Activated gamma-delta T cell (primary cell): ENCODE data around the gene TMEM255B.
"Not testable (repeated sequence)": the region's sequence is repeated elsewhere in the genome, so short reads cannot be mapped to it uniquely, and the experiment has no call there.

Experiments used
- DNase-seq: peaks from one replicate; lab custom pipeline; 2025; lab: John Stamatoyannopoulos, UW
- total RNA-seq, 2 donors: gene quantifications; one replicate each; lab custom pipeline; 2026; lab: John Stamatoyannopoulos, UW

Gene TMEM255B
- 0.26 to 0.46 reads per million in 2 donors for total RNA-seq

DNA sequence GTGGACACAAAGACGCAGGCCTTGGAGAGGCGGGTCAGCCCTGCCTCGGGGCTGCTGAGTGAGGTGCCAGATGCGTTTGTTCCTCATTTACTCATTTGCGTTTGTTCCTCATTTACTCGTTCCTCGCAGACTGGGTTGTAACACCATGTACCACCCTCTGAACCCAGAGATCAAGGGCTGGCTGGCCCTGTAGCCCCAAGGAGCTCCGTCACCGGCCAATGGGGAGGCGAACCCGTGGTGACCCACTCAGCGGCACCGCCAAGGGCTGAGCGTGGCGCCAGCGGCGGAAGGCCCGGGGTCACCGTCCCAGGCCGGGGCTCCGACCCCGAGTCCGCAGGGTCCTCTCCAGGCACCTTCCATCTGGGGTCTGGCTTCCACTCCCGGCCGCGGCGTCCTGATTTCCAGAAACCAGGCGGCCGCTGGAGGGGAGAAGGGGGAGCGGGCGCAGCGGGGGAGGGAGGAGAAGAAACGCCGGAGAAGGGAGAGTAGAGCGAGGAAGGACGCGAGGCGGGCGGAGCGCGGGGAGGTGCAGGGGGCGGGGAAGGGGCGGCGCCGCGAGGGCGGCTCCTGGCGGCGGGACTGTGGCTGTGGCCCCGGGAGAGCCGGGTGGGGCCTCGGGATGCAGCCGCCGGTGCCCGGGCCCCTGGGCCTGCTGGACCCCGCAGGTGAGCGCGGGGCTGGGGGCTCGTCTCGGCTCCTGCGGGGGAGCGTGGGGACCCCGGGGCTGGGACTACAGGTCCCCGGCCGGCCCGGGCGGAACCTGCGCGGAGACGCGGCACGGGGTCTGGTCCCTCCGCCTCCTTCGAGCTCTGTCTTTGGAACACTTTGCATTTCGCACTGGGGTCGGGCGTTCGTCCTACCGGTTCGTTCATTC is at the start of gene TMEM255B:
Gene TMEM255B (plus strand): TSS at position 576 of the 874 bp plus-strand sequence. CDS start 44 bp downstream, at position 620.
- DNase-seq = peak; percentile 45

DNA sequence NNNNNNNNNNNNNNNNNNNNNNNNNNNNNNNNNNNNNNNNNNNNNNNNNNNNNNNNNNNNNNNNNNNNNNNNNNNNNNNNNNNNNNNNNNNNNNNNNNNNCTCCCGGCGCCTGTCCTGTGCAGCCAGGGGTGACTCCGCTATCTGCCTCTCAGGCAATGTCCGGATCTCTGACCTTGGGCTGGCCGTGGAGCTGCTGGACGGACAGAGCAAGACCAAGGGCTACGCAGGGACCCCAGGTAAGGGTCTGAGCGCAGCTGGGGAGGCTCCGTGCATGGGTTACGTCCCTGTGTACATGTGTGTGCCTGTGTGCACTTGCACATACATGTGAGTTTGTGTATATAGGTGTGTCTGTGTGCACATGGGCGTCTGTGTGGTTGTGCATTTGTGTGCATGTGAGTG is 36.1 kb upstream of the TMEM255B start:
- no peak for DNase-seq

DNA sequence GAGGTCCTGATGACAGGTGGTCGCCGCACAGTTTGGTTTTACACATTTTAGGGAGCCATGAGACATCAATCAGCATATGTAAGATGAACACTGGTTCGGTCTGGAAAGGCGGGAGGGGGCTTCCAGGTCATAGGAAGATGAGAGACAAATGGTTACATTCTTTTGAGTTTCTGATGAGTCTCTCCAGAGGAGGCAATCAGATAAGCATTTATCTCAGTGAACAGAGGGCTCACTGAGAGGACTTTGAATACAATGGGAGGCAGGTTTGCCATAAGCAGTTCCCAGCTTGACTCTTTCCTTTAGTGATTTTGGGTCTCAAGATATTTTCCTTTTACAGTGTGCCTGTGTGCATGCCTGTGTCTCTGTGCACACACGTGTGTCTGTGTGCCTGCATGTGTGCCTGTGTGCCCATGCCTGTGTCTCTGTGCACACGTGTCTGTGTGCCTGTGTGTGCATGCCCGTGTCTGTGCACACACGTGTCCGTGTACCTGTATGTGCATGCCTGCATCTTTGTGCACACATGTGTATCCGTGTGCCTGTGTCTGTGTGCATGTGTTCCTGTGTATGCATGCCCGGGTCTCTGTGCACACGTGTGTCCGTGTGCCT is 35.5 kb upstream of the TMEM255B start:
- DNase-seq = no peak

DNA sequence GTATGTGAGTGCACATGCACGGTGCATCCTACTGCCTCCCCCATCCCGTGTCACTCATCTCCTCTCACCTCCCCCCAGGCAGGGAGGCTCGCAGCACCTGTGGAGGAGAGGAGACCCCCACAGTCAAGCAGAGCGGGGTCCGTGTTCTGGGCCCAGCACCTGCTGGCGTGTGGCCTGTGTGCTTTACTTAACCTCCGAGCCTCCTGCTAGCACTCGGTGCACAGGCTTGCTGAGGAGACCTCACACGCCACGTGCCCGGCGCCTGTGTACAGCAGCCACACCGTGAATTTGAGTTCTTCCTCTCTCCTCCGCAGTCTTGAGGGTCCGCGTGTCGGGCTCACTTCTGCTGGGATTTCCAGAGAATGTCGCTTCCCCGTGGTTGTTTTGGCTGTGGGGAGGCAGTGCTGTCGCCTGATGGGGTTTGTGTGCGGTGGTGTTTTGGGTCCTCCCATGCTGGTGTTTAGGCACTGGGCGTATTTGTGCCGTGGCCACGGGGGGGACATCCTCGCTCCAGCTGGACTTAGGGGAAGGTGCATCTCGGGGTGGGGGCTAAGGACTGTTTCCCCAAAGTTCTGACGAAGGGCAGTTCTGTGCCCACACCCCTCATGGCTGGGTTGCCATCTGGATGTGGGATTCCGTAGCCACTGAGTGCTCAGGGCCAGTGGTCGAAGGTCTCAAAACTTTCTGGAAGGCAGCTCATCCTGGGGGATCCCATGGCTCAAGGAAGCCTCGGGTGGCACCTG is 34.8 kb upstream of the TMEM255B start:
- no peak for DNase-seq

DNA sequence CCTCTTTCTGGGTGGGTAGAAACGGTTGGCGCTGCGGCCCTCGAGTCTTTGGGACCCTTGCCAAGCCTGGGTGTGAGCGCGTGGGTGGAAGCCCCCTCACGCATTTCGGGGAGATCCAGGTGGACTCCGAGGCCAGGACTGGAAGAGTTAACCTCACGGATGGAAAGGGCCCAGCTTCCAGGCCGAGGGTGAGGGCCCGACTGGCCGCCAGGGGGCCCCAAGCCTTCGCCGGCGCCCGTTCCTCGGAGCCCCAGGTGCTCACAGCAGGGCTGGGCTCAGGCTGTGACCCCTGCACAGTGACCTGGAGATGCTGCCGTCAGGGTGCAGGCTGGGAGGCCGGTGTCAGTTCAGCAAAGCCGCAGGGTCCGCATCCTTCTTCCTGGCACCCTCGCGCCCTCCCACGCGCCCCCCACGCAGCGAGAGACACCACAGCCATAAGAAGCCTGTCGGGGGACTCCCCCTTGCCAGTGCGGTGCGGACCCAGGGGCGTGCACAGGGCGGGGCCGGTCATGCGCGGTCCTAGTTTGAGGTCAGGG is 34.2 kb upstream of the TMEM255B start:
- peak; percentile 89 for DNase-seq

DNA sequence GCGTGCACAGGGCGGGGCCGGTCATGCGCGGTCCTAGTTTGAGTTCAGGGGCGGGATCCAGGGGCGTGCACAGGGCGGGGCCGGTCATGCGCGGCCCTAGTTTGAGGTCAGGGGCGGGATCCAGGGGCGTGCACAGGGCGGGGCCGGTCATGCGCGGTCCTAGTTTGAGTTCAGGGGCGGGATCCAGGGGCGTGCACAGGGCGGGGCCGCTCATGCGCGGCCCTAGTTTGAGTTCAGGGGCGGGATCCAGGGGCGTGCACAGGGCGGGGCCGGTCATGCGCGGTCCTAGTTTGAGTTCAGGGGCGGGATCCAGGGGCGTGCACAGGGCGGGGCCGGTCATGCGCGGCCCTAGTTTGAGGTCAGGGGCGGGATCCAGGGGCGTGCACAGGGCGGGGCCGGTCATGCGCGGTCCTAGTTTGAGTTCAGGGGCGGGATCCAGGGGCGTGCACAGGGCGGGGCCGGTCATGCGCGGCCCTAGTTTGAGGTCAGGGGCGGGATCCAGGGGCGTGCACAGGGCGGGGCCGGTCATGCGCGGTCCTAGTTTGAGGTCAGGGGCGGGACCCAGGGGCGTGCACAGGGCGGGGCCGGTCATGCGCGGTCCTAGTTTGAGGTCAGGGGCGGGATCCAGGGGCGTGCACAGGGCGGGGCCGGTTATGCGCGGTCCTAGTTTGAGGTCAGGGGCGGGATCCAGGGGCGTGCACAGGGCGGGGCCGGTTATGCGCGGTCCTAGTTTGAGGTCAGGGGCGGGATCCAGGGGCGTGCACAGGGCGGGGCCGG is 33.5 kb upstream of the TMEM255B start:
- peak; percentile 66 for DNase-seq

DNA sequence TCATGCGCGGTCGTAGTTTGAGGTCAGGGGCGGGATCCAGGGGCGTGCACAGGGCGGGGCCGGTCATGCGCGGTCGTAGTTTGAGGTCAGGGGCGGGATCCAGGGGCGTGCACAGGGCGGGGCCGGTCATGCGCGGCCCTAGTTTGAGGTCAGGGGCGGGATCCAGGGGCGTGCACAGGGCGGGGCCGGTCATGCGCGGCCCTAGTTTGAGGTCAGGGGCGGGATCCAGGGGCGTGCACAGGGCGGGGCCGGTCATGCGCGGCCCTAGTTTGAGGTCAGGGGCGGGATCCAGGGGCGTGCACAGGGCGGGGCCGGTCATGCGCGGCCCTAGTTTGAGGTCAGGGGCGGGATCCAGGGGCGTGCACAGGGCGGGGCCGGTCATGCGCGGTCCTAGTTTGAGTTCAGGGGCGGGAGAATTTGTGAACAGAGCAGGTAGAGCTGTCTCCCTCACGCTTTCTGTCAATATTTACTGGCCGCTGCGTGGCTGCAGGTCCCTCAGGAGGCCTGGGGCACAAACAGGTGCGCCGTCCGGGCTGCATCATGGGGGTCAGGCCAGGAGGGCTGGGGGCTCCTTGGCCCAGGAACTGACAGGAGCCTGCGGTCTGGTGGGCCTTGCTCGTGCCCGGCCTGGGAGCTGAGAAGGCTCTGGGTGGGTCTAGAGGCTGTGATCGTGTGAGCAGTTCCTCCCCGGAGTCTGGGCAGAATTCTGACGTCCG is 32.8 kb upstream of the TMEM255B start:
- not testable (repeated sequence) for DNase-seq

DNA sequence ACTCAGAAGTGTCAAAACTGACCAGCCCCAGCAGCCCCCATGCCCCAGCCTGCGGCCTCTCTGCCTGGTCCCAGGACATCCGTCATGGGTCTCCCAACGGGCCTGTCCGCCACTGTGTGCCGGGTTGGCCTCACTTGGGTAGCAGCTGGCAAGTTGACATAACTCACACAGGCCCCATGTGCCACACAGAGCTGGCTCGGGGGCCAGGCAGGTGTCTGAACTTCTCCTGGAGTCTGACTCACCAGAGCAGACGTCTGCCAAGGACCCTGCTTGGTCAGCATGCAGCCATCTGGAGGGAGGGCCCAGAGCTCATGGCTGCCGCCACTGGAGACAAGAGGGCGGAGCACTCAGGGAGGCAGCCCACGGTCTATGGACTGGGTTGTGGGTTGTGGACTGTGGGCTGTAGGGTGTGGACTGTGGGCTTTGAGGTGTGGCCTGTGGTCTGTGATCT is 32.0 kb upstream of the TMEM255B start:
- no peak for DNase-seq

DNA sequence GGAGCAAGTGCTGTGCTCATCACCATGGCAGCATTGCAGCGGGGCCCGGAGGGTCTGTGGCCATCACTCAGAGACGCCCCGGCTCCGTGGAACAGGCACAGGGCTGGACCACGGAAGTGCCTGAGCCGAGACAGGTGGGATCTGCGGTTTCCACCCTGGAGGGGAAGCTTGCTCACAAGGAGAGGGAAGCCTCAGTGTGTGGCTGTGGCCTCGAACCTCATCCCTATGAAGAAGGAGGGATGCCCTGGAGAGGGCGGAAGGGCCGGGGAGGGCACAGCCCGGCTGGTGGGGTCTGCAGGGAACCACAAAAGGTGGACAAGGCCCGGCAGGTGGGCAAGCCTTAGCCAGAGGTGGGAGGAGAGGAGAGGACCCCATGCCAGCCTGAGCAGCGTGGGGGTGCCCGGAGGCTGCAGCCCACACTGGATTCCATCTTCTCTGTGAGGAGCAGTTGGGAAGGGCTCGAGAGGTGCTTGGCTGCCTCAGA is 30.4 kb upstream of the TMEM255B start:
- DNase-seq = no peak

DNA sequence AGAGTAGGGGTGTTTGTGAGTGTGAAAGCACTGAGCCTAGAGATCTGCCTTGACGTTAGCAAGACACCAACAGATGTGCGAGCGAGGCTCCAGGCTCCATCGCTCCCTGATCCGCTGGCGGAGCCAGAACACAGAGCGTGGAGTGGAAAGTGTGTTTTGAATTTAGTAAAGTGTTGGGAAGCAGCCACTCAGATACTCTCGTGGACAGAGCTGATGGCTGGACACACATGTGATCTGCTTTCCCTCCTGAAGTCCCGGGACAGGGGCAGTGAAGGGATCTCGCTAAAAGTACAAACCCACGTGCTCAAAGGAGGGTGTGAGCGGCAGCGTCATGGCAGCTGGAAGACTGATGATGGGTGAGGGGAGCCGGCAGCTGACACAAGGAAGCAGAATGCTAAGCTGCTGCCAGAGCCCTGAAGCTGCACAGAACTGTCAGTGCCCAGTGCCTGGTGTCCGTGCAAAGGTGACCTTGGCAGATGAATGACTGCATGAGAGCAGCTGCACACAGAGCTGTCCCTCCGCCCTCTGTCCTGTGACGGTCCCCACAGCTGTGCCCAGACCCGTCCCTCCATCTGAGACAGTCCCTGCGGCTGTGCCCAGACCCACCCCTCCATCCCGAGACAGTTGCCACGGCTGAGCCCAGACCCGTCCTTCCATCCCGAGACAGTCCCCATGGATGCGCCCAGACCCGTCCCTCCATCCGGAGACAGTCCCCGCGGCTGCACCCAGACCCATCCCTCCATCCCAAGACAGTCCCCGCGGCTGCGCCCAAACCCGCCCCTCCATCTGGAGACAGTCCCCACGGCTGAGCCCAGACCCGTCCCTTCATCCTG is 29.6 kb upstream of the TMEM255B start:
- no peak for DNase-seq

DNA sequence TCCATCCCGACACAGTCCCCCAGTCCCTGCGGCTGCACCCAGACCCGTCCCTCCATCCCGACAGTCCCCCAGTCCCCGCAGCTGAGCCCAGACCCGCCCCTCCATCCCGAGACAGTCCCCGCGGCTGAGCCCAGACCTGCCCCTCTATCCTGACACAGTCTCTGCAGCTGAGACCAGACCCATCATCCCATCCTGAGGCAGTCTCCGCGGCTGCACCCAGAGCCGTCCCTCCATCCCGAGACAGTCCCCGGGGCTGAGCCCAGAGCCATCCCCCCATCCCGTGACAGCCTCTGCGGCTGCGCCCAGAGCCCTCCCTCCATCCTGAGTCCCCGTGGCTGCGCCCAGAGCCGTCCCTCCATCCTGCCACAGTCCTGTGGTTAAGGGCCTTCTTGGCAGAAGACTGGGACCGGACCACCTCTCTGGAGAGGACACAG is 28.8 kb upstream of the TMEM255B start:
- no peak for DNase-seq

DNA sequence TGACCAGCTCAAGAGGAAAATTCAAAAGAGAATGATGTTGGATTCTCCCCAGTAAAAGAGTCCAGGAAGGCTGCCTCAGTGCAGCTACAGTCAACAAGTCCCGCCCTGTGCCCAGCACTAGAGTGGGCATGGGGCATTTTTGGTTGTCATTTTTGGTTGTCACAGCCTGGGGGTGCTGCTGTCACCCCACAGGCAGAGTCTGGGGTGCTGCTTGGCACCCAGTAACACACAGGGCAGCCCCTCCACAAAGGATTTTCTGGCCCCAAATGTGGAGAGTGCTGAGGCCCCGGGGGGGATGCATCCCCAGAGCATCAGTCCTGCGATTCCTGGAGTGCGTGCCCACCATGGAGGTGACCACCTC is 28.2 kb upstream of the TMEM255B start:
- DNase-seq = no peak

DNA sequence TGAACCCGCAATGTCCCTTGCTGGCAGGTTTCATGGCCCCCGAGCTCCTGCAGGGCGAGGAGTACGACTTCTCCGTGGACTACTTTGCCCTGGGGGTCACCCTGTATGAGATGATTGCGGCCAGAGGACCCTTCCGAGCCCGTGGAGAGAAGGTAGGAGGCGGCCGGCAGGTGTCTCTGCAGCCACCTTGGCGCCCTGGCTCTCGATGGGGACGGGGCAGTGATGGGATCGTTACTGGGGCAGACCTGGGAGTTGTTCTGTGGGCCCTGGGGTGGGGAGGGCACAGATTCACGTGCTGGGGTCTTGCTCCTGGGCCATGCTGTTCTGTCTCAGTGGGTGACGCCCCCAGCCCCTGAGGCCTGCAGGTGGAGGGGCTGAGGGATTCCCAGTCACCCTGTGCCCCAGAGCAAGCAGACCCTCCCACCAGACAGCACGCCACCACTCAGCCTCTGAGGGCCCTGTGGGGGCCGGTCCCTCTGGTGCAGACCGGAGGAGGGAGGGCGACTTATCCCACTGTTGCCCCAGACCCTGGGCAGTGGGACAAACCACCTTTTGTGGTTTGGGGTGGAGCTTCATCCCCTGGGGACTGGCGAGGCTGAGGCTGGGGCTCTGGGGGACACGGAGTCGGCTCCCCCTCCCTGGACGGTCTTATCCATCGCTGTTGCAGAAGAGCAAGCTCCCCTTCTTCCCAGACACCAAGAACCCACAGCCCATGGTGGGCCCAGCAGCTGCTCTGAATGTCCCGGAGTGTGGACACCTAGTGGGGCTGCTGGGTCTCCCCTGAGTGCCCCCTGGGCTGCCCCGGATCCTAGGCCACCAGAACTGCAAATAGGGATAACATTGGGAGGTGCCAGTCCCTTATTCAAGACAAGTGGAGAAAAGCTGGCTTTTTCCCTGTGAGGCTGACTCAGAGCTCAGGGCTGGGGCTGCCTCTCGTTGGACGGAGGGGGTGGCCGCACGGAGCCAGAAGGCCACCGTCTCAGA is 27.5 kb upstream of the TMEM255B start:
- no peak for DNase-seq

DNA sequence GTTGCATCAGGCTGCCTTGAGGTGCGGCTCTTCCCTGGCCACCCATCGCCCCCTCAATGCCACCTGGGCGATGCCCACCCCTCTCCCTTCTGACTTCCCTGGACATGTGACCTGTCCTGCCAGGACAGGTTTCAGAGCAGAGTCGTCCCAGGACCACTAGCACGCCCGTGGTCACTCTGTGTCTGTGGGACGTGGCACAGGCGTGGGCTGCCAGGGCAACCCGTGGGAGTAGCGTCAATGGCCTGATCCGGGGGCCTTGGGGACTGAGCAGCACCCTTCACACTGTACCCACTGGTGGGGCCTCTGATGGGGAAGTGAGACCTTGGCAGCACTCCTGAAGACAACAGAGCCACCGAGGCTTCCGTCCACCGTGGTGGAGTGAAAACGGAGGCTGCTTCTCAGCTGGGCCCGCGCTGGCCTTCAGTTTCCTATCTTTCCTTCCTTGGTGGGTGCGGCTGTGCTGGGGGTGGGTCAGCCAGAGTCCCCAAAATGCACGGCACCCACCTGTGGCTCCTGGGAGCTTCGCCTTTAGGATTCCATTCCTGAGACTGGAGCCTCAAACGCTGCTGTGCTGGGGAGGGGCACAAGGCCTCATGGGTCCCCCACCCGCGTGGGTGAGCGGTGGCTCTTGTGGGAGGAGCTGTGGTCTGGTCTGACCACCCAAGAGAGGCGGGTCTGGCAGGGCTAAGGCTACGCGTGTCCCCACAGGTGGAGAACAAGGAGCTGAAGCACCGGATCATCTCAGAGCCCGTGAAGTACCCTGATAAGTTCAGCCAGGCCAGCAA is 26.7 kb upstream of the TMEM255B start:
- DNase-seq = no peak

DNA sequence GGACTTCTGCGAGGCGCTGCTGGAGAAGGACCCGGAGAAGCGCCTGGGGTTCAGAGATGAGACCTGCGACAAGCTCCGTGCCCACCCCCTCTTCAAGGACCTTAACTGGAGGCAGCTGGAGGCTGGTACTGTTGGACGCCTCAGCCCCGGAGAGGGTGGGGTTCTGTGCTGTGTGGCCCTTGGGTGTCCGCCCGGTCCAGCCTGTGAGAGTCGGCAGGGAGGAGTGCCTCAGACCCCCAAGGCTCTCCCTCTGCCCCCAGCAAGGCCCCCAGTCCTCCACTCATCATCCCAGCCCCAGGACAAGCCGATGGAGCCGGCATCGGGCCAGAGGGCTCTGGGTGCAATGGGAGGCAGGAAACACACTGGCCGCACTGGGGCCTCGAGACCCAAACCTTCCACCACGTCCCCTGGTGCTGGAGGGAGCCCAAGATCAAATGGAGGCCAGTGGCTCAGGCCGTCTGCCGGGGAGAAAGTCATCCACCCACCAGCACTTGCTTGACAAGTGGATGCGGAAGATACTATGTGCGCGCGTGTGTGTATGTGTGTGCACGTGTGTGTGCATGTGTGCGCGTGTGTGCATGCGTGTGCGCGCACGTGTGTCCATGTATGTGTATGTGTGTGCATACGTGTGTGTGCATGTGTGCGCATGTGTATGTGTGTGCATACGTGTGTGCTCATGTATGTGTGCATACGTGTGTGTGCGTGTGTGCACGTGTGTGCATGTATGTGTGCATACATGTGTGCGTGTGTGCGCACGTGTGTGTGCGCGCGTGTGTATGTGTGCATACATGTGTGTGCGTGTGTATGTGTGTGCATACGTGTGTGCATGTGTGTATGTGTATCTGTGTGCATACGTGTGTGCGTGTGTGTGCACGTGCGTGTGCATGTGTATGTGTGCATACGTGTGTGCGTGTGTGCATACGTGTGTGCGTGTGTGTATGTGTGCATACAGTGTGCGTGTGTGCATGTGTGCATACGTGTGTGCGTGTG is 25.8 kb upstream of the TMEM255B start:
- no peak for DNase-seq

DNA sequence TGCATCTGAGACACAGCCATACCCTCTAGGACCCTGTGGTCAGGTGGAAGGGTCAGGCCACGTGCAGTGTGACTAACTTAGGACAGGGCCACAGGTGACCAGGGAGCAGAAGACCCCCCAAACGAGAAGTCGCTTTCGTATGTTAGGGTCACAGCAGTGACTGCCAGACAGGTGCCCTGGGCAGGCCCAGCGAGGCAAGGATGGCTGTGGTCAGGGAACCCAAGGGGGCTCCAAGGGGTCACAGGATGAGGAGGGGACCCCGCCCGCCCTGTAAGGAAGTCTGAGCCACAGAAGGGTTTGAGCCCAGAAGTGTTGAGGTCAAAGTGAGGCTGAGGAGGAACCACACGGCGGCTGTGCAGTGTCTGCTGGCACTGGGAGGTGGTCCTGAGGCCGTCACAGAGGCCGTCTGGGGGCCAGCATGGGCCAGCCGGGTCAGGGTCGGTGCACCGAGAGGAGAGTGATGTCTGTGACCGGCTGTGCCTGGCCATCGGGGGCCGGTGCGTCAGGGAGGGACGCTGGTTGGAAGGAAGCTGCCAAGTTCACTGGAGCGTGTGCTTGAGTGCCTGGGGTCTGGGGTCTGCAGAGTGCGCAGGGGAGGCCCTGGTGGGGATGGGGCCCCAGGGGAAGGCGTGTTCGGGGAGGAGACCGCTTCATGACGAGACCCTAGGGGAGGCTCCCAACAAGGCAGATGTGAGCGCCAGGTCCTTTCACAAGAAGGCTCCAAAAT is 24.8 kb upstream of the TMEM255B start:
- no peak for DNase-seq
